H1 (cell line): ENCODE results near the gene G2E3. TPM values are rescaled to one million over a fixed set of nuclear protein-coding genes. Genes with fewer than 3 reads are reported as not detected.

ENCODE experiments used
- EGR1 ChIP-seq: IDR thresholded peaks from 2 replicates; pipeline ENCODE4 v1.6.1; 2011; ENCODE audit warnings: low read depth, low read length, borderline replicate concordance
- EP300 ChIP-seq, 2 experiments: IDR thresholded peaks; 1 replicate in 1 of 2; 2 replicates in 1 of 2; pipeline ENCODE4 v1.6.1; 2011 to 2012; ENCODE audit warnings: low read depth in 2 of 2, low read length in 2 of 2, mild to moderate bottlenecking in 2 of 2, borderline replicate concordance in 1 of 2, inconsistent platforms in 1 of 2, moderate library complexity in 1 of 2
- EZH2 ChIP-seq: fragments of 200-600 bp; sonication (generic); IDR thresholded peaks from 2 replicates; pipeline ENCODE4 v1.7.1; 2012; ENCODE audit warnings: low read depth, mild to moderate bottlenecking, moderate library complexity, low read length, inconsistent platforms; ENCODE audit not compliant: severe bottlenecking
- POLR2AphosphoS5 ChIP-seq: IDR thresholded peaks from 2 replicates; pipeline ENCODE4 v1.6.1; 2011; ENCODE audit warnings: low read depth, low read length
- TEAD4 ChIP-seq: IDR thresholded peaks from 2 replicates; pipeline ENCODE4 v1.6.1; 2012; ENCODE audit warnings: low read depth, low read length, inconsistent platforms, mixed read lengths
- polyA plus RNA-seq, 7 experiments: library from polyadenylated mRNA; depleted of rRNA in 3 of 7; stranded (reverse) in 5 of 7; unstranded in 2 of 7; fragments of >200 nt in 5 of 7; fragments of 200-250 nt in 2 of 7; gene quantifications; 1 replicate in 5 of 7; 2 replicates in 1 of 7; 4 replicates in 1 of 7; pipeline versions ENCODE4 v1.2.1 to v1.2.3, GENCODE V29; 2011 to 2013; ENCODE audit warnings: missing spikeins in 2 of 7, mixed read lengths in 2 of 7
- total RNA-seq: library from RNA; stranded (reverse); fragmentation: NEBNext Ultra II Directional; extraction: Animal tissue kit (Norgen Biotek cat#: 25700); gene quantifications from 2 replicates; pipeline ENCODE4 v1.2.1, GENCODE V29; 2021

The G2E3 gene
- total and polyA plus RNA-seq, 2 of the 8 experiments (the other 6 are each of a cell fraction or from before 2014, with no cell fraction given), result 9.2 to 72.0 TPM

- TF ChIP-seq EGR1 (no peak), POLR2AphosphoS5 (no peak), EP300 (IDR thresholded peaks at IDR 0.05; ENCODE audit: borderline replicate concordance in 1 of 2, low read depth in 2 of 2, low read length in 2 of 2) (no peak), EZH2 (no peak), TEAD4 (no peak)
- TF ChIP-seq, all 59 proteins: peak for 0
Observed at GRCh38 chr14:30551460-30551859, 7.5 kb upstream of the G2E3 start (continued).
